Stimulated activated CD8-positive, alpha-beta memory T cell treated with anti-CD3 and anti-CD28 coated beads, Interleukin-4, amount 100 ng/mL, for 1 hour (primary cell): ENCODE results near the gene CST2.
"Not testable (repeated sequence)": the region's sequence is repeated elsewhere in the genome, so short reads cannot be mapped to it uniquely, and the experiment has no call there.

Source experiments
- DNase-seq, 2 donors: peaks; one replicate each; pipeline ENCODE4 v3.0.0-alpha.2; 2020; ENCODE audit warnings: low read depth in 2 of 2, low spot score in 1 of 2

The CST2 gene

GRCh38 chr20:23811559-23811958 is 15.0 kb downstream of the CST2 start:
- DNase-seq = not testable (repeated sequence)

- DNase-seq = not testable (repeated sequence)
Measured at GRCh38 chr20:23810349-23810748, 16.2 kb downstream of the CST2 start.

GRCh38 chr20:23800865-23801264 is 25.7 kb downstream of the CST2 start:
- DNase-seq = no peak

- peak in 1 of 2 donors; percentile 4 for DNase-seq
Measured at GRCh38 chr20:23799216-23799847, 27.2 kb downstream of the CST2 start.

- no peak for DNase-seq
Measured at GRCh38 chr20:23795526-23795925, 31.0 kb downstream of the CST2 start.

GRCh38 chr20:23794841-23795240 is 31.7 kb downstream of the CST2 start:
- no peak for DNase-seq

GRCh38 chr20:23794065-23794464 is 32.5 kb downstream of the CST2 start:
- no peak for DNase-seq

GRCh38 chr20:23783447-23783846 is 43.1 kb downstream of the CST2 start:
- DNase-seq = no peak

- DNase-seq = no peak
Measured at GRCh38 chr20:23782366-23782983, 44.1 kb downstream of the CST2 start.

- DNase-seq = not testable (repeated sequence)
Measured at GRCh38 chr20:23778676-23779075, 47.9 kb downstream of the CST2 start.

GRCh38 chr20:23777380-23777779 is 49.1 kb downstream of the CST2 start:
- not testable (repeated sequence) for DNase-seq

GRCh38 chr20:23776067-23776771 is 50.3 kb downstream of the CST2 start:
- DNase-seq = no peak

- DNase-seq = no peak
Measured at GRCh38 chr20:23774081-23774480, 52.4 kb downstream of the CST2 start.
